Measurements from ENCODE around the gene PKLR.

The PKLR gene

GRCh38 chr1:155284476-155284875, 16.8 kb downstream of the PKLR start:
- Histone ChIP-seq H3K9me3 (ENCODE audit: insufficient read depth, low read depth, low read length) (no peaks in the 10 kb centered on the region), H3K36me3 (ENCODE audit: insufficient read depth, low read length) (no peaks in the 10 kb centered on the region), H3K27ac (ENCODE audit: low read depth, low read length) (no peak overlapping the region), H3K4me1 (ENCODE audit: insufficient read depth, low read length) (peaks cover 2% of the 10 kb centered on the region; the same call in 1 of the 2 replicates), H3K9ac (ENCODE audit: low read depth, low read length) (no peak overlapping the region), H3K27me3 (ENCODE audit: insufficient read depth, low read length) (no peaks in the 10 kb centered on the region), H3K4me3 (ENCODE audit: low read length) (no peak overlapping the region)
- 93% methylated on average over 12 of the region's 12 CpGs for WGBS

GRCh38 chr1:155282488-155283091, 18.6 kb downstream of the PKLR start:
- H3K4me3 ChIP-seq (ENCODE audit: low read length), result no peak overlapping the region
- no peak overlapping the region for H3K27ac ChIP-seq (ENCODE audit: low read depth, low read length)
- no peaks in the 10 kb centered on the region for H3K27me3 ChIP-seq (ENCODE audit: insufficient read depth, low read length)
- H3K36me3 ChIP-seq (ENCODE audit: insufficient read depth, low read length), result no peaks in the 10 kb centered on the region
- peaks cover 14% of the 10 kb centered on the region; the same call in 1 of the 2 replicates for H3K4me1 ChIP-seq (ENCODE audit: insufficient read depth, low read length)
- no peak overlapping the region for H3K9ac ChIP-seq (ENCODE audit: low read depth, low read length)
- H3K9me3 ChIP-seq (ENCODE audit: insufficient read depth, low read depth, low read length), result no peaks in the 10 kb centered on the region
- 90% methylated on average over 29 of the region's 29 CpGs for WGBS

GRCh38 chr1:155279268-155279667, 22.0 kb downstream of the PKLR start:
- Histone ChIP-seq H3K9ac (ENCODE audit: low read depth, low read length) (0 out of 2 replicates have a peak overlapping the region, but pooled peaks have one; percentile 17), H3K4me1 (ENCODE audit: insufficient read depth, low read length) (peaks cover 14% of the 10 kb centered on the region), H3K9me3 (ENCODE audit: insufficient read depth, low read depth, low read length) (no peaks in the 10 kb centered on the region), H3K36me3 (ENCODE audit: insufficient read depth, low read length) (no peaks in the 10 kb centered on the region), H3K4me3 (ENCODE audit: low read length) (no peak overlapping the region), H3K27me3 (ENCODE audit: insufficient read depth, low read length) (peaks cover 8% of the 10 kb centered on the region; the same call in 1 of the 2 replicates), H3K27ac (ENCODE audit: low read depth, low read length) (no peak overlapping the region)
- WGBS, result 42% methylated on average over 2 of the region's 2 CpGs

GRCh38 chr1:155278689-155279160, 22.5 kb downstream of the PKLR start:
- peak overlapping the region; percentile 8 for H3K4me3 ChIP-seq (ENCODE audit: low read length)
- peaks cover 8% of the 10 kb centered on the region; the same call in 1 of the 2 replicates for H3K27me3 ChIP-seq (ENCODE audit: insufficient read depth, low read length)
- no peaks in the 10 kb centered on the region for H3K9me3 ChIP-seq (ENCODE audit: insufficient read depth, low read depth, low read length)
- 50% methylated on average over 9 of the region's 10 CpGs for WGBS
- no peaks in the 10 kb centered on the region for H3K36me3 ChIP-seq (ENCODE audit: insufficient read depth, low read length)
- H3K4me1 ChIP-seq (ENCODE audit: insufficient read depth, low read length), result peaks cover 16% of the 10 kb centered on the region
- H3K27ac ChIP-seq (ENCODE audit: low read depth, low read length), result no peak overlapping the region
- 0 out of 2 replicates have a peak overlapping the region, but pooled peaks have one; percentile 17 for H3K9ac ChIP-seq (ENCODE audit: low read depth, low read length)

- Histone ChIP-seq H3K9me3 (ENCODE audit: insufficient read depth, low read depth, low read length) (no peaks in the 10 kb centered on the region), H3K36me3 (ENCODE audit: insufficient read depth, low read length) (no peaks in the 10 kb centered on the region), H3K9ac (ENCODE audit: low read depth, low read length) (no peak overlapping the region), H3K4me3 (ENCODE audit: low read length) (peak overlapping the region; percentile 70), H3K27me3 (ENCODE audit: insufficient read depth, low read length) (peaks cover 8% of the 10 kb centered on the region; the same call in 1 of the 2 replicates), H3K4me1 (ENCODE audit: insufficient read depth, low read length) (peaks cover 18% of the 10 kb centered on the region), H3K27ac (ENCODE audit: low read depth, low read length) (no peak overlapping the region)
- under 1% methylated on average over 29 of the region's 29 CpGs for WGBS
These were observed 23.1 kb downstream of the PKLR start for GRCh38 chr1:155277902-155278688.

- Histone ChIP-seq H3K9me3 (ENCODE audit: insufficient read depth, low read depth, low read length) (no peaks in the 10 kb centered on the region), H3K27me3 (ENCODE audit: insufficient read depth, low read length) (peaks cover 8% of the 10 kb centered on the region; the same call in 1 of the 2 replicates), H3K4me1 (ENCODE audit: insufficient read depth, low read length) (peaks cover 21% of the 10 kb centered on the region), H3K27ac (ENCODE audit: low read depth, low read length) (no peak within 1 kb of the TSS), H3K4me3 (ENCODE audit: low read length) (peak within 1 kb of the TSS; percentile 70), H3K36me3 (ENCODE audit: insufficient read depth, low read length) (no peaks in the 10 kb centered on the region; the same call in 1 of the 2 replicates), H3K9ac (ENCODE audit: low read depth, low read length) (peak within 1 kb of the TSS; percentile 13; the same call in 1 of the 2 replicates)
- under 1% methylated on average over 68 of the region's 68 CpGs for WGBS
These were observed 24.0 kb downstream of the PKLR start, which contains the start of gene HCN3 for GRCh38 chr1:155277070-155277901. Gene HCN3 (plus strand): TSS chr1:155277463. CDS start chr1:155277591, 128 bp downstream.

GRCh38 chr1:155273343-155274245, 27.6 kb downstream of the PKLR start, which contains the start of gene CLK2:
Gene CLK2 (minus strand): TSS chr1:155273504. CDS start chr1:155270977, 2,527 bp downstream.
- Histone ChIP-seq H3K36me3 (ENCODE audit: insufficient read depth, low read length) (peaks cover 30% of the 10 kb centered on the region), H3K9ac (ENCODE audit: low read depth, low read length) (peak within 1 kb of the TSS; percentile 77), H3K27ac (ENCODE audit: low read depth, low read length) (peak within 1 kb of the TSS; percentile 96), H3K27me3 (ENCODE audit: insufficient read depth, low read length) (peaks cover 8% of the 10 kb centered on the region; the same call in 1 of the 2 replicates), H3K4me3 (ENCODE audit: low read length) (peak within 1 kb of the TSS; percentile 89), H3K9me3 (ENCODE audit: insufficient read depth, low read depth, low read length) (no peaks in the 10 kb centered on the region), H3K4me1 (ENCODE audit: insufficient read depth, low read length) (peaks cover 11% of the 10 kb centered on the region)
- 20% methylated on average over 61 of the region's 61 CpGs for WGBS

- peaks cover 39% of the 10 kb centered on the region for H3K36me3 ChIP-seq (ENCODE audit: insufficient read depth, low read length)
- H3K4me1 ChIP-seq (ENCODE audit: insufficient read depth, low read length), result peaks cover 9% of the 10 kb centered on the region
- under 1% methylated on average over 41 of the region's 44 CpGs for WGBS
- peak overlapping the region; percentile 77 for H3K9ac ChIP-seq (ENCODE audit: low read depth, low read length)
- H3K4me3 ChIP-seq (ENCODE audit: low read length), result peak overlapping the region; percentile 89
- peaks cover 8% of the 10 kb centered on the region; the same call in 1 of the 2 replicates for H3K27me3 ChIP-seq (ENCODE audit: insufficient read depth, low read length)
- H3K9me3 ChIP-seq (ENCODE audit: insufficient read depth, low read depth, low read length), result no peaks in the 10 kb centered on the region
- H3K27ac ChIP-seq (ENCODE audit: low read depth, low read length), result peak overlapping the region; percentile 96
These were observed 28.5 kb downstream of the PKLR start for GRCh38 chr1:155272466-155273342.

GRCh38 chr1:155269381-155269780, 31.9 kb downstream of the PKLR start:
- Histone ChIP-seq H3K9me3 (ENCODE audit: insufficient read depth, low read depth, low read length) (no peaks in the 10 kb centered on the region), H3K4me1 (ENCODE audit: insufficient read depth, low read length) (peaks cover 9% of the 10 kb centered on the region; the same call in 1 of the 2 replicates), H3K27ac (ENCODE audit: low read depth, low read length) (no peak overlapping the region), H3K9ac (ENCODE audit: low read depth, low read length) (no peak overlapping the region), H3K4me3 (ENCODE audit: low read length) (no peak overlapping the region), H3K36me3 (ENCODE audit: insufficient read depth, low read length) (peaks cover 71% of the 10 kb centered on the region), H3K27me3 (ENCODE audit: insufficient read depth, low read length) (no peaks in the 10 kb centered on the region)
- WGBS, result 96% methylated on average over 21 of the region's 21 CpGs

All from HUES64 (cell line).